ENCODE data around the gene SYNPO2.

Gene SYNPO2

DNA sequence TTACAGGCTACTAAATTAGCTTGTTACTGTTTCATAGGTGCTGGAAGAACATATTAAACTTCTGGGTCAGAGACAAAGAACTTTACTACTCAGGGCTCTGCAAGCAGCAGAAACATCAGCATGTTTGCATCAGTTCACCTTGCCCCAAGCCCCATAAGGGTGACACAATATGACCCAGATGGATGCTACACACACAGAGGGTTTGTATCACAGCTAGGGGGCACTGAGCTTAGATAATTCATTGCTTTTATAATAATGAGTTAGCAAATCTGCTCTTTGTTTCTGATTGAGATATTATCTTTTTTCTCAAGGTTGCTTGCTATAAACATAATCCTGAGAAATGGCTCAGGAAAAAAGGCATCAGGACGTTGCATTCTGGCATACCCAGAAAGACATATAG is 4.8 kb upstream of the SYNPO2 start:
- no peak for ATAC-seq

- ATAC-seq, result no peak
Measured at GRCh38 chr4:118884716-118885115, 3.9 kb upstream of the SYNPO2 start.

DNA sequence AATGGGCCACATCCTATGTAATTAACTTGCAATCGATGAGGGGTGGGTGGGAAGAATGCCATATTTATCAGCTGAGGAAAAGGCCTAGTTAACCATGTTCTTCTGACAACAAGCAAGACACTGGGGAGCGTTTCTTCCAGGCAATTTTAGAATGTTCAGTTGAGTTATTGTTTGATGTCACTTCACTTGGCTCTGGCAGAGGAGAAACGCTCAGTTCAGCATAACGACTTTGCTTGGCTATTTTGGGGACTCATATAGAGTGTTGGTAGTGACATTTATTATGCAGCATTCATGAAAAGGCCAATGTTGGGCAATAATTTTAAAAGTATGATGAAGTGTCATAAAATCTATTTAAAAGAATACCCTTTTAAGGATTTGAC is 648 bp downstream of the SYNPO2 start:
- no peak for ATAC-seq

- ATAC-seq, result no peak
Measured at GRCh38 chr4:118894034-118894433, 5.4 kb downstream of the SYNPO2 start.

DNA sequence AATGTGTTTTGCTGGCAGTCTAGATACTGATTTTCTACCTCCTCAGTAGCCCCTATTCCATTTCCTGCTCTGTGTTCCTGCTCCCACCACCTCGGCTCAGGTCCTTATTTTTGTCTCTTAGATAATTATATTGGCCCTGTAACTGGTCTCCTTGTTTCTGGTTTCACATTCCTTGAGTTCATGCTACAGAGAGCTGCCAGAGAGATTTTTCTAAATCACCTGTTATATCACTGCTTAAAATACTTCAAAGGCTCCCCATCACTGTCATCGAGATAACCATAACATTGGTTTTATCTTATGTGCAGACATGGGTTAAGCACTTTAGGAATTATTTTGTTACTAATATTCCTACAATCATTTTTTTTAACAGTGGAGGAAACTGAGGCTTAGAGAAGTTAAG is 9.6 kb downstream of the SYNPO2 start:
- ATAC-seq, result no peak

GRCh38 chr4:118898684-118899138 is 10.1 kb downstream of the SYNPO2 start:
- ATAC-seq, result no peak

- ATAC-seq, result no peak
Measured at GRCh38 chr4:118904418-118904817, 15.8 kb downstream of the SYNPO2 start.

GRCh38 chr4:118904935-118905334 is 16.3 kb downstream of the SYNPO2 start:
- ATAC-seq, result no peak

GRCh38 chr4:118905566-118905965 is 16.9 kb downstream of the SYNPO2 start:
- no peak for ATAC-seq

GRCh38 chr4:118909173-118909956 is 20.7 kb downstream of the SYNPO2 start:
- no peak for ATAC-seq

GRCh38 chr4:118910221-118910620 is 21.6 kb downstream of the SYNPO2 start:
- no peak for ATAC-seq

GRCh38 chr4:118911238-118911703 is 22.6 kb downstream of the SYNPO2 start:
- no peak for ATAC-seq

- ATAC-seq, result no peak
Measured at GRCh38 chr4:118915468-118915867, 26.8 kb downstream of the SYNPO2 start.

DNA sequence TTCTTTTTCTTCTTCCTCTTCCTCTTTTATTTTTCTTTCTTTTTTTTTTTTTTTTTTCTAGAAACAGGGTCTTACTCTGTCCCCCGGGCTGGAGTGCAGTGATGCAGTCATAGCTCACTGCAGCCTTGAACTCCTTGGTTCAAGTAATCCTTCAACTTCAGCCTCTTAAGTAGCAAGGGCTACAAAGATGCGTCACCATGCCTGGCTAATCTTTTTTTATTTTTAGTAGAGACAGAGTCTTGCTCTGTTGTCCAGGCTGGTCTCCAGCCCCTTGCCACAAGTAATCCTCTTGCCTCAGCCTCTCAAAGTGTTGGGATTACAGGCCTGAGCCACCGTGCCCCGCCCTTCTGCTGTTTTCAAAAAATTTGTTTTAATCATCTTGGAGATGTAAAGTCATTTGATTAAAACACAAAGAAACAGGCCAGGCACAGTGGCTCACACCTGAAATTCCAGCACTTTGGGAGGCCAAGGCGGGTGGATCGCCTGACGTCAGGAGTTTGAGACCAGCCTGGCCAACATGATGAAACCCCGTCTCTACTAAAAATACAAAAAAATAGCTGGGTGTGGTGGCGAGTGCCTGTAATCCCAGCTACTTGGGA is 28.1 kb downstream of the SYNPO2 start:
- ATAC-seq, result no peak

DNA sequence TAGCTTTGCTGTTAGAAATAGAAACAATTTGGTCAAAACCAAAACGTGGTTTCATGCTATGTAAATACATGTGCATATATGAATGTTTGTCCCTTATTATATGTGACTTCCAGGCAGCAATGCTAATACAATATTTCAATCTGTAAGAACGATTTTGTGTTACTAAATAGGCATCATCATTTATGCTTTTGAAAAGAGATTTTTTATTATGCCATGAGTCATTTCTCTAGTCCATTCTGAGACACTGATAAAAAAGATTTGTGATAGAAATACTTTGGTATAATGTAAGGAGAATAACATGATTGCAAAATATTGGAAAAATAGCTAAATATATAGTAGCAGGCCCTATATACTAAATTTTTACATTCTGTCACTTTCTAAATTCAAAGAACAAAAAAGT is 28.9 kb downstream of the SYNPO2 start:
- no peak for ATAC-seq

DNA sequence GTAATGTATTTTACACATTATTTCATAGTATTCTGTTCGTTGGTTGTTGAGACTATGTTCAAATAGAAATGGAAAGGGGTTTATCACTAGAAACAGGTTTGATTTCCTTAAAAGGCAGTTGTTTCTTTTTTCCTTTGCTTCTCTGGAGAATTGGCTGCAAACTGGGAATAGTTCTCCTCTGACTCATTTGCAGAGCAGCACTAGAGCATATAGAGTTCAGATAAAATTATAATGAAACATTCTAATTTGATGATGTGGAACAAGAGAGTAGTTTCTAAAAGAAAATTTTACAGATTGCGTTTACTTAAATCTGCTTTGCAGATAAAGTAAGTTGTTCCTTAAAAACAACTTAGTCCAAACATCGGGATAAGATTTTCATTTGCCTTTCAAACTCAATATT is 29.7 kb downstream of the SYNPO2 start:
- ATAC-seq, result no peak

GRCh38 chr4:118920247-118920646 is 31.6 kb downstream of the SYNPO2 start:
- no peak for ATAC-seq

DNA sequence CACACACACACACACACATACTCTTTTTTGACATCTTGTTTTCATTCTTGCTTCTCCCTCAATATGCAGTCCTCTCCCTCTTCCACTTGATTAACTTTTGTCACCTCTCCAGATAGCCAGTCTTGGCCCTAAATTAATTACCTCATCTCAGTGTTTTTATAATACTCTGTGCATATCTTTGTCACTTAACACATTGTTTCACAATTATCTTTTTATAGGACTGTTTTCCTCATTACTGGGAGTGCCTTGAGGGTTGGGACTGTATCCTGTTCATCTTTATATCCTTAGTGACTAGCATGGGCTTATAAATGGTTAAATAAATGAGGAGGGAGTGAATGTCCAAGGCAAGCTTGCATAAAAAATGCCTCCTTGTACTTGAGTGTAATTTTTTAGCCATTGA is 33.1 kb downstream of the SYNPO2 start:
- no peak for ATAC-seq

DNA sequence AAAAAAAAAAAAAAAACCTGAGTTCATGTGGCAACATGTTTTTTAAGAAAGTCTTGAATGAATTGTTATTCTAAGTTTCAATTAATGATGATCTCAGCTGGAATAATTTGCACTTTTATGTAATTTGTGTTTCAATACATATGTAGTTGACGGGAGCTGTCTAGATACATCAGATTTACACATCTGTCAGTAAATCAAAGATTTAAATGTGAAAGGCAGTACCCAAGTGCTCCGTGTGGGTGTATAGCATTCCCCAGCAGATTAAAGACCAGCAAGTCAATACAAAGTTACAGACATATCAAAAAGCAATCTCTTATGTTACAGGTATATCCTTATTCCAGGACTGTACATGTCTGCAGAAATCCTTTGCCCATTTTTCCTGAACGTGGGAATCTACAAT is 35.2 kb downstream of the SYNPO2 start:
- no peak for ATAC-seq

DNA sequence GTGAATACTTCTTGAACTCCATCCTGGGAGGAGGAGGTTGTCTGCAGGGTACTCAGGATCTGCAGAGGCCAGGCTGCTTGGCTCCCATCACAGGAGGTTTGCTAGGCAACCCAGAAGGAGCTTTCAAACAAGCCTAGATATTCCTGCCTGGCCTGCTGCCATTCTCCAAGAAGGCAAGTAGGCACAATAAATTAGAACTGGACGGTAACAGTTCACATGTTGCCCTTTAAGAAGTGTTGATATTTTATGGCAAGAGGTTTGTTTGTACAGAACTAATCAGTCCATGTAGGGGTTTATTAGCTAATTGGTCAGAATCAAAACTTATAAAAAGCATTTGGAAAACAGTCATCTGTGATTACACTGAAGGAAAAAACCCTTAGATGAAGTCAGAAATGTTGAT is 39.3 kb downstream of the SYNPO2 start:
- ATAC-seq, result no peak

DNA sequence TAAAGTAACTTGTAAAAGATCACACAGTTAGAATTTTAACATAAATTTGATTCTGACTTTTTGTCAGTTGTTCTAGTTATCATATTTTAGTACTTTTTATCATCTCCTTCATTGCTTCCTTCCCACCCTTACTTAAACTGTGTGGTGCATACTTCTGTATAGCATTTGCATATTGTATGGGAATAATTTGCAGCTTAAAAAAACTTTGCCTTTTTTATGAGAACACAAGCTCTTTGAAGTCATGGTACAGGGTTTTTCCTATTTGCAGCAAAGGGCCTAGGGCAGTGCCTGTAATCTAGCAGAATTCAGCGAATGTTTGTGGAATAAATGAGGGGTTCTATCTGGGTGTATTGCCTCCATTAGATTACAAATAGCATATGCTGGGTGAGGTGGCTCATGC is 41.6 kb downstream of the SYNPO2 start:
- ATAC-seq, result no peak

- no peak for ATAC-seq
Measured at GRCh38 chr4:118931786-118932185, 43.1 kb downstream of the SYNPO2 start.

- ATAC-seq, result no peak
Measured at GRCh38 chr4:118935819-118936218, 47.2 kb downstream of the SYNPO2 start.

- ATAC-seq, result no peak
Measured at GRCh38 chr4:118936406-118936805, 47.8 kb downstream of the SYNPO2 start.
